ENCODE measurements around the gene KCNK4.
"Not testable (repeated sequence)": the region's sequence is repeated elsewhere in the genome, so short reads cannot be mapped to it uniquely, and the experiment has no call there.

Gene KCNK4

GRCh38 chr11:64322925-64323260, 31.8 kb downstream of the KCNK4 start:
- DNase-seq (ENCODE audit: extremely low read depth in 1 of 2, low read depth in 1 of 2), result no peak

DNA sequence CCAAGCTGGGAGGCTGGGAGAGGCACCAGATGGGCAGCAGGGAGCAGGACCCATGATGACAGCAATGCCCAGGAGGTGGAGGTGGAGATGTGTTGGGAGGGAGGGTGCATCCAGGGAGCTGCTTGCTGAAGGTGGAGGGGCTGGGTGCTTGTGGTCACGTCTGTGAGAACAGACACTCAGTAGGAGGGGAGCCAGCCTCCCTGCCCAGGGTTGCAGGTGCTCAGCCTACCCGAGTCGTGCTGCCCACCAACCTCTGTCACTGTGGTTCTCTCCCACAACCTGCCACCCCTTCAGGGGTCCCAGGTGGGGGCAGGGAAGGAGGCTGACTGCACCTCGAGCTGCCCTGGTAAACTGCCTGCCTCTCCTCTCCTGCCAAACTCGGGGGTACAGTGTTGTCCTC, 32.3 kb downstream of the KCNK4 start:
- no peak for DNase-seq (ENCODE audit: extremely low read depth in 1 of 2, low read depth in 1 of 2)

DNA sequence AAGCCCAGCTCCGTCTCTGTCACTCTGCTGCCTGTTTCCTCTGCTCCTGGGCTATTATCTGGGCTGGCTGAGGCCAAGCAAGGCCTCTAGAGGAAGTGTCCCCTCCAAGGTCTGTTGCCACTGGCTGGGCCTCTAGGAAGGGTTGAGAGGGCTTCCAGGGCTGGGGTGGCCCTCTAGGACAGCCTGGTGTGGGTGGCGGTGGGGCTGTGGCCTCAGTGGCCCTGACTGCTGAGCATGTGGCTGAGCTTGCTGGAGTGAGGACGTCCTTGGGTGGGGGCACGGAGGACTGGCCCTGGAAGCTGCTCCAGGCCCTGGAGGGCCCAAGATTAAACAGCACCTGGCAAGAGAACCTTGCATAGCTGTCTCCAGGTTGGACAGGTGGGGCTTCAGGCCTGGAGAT, 32.9 kb downstream of the KCNK4 start:
- DNase-seq (ENCODE audit: extremely low read depth in 1 of 2, low read depth in 1 of 2), result not testable (repeated sequence)

DNA sequence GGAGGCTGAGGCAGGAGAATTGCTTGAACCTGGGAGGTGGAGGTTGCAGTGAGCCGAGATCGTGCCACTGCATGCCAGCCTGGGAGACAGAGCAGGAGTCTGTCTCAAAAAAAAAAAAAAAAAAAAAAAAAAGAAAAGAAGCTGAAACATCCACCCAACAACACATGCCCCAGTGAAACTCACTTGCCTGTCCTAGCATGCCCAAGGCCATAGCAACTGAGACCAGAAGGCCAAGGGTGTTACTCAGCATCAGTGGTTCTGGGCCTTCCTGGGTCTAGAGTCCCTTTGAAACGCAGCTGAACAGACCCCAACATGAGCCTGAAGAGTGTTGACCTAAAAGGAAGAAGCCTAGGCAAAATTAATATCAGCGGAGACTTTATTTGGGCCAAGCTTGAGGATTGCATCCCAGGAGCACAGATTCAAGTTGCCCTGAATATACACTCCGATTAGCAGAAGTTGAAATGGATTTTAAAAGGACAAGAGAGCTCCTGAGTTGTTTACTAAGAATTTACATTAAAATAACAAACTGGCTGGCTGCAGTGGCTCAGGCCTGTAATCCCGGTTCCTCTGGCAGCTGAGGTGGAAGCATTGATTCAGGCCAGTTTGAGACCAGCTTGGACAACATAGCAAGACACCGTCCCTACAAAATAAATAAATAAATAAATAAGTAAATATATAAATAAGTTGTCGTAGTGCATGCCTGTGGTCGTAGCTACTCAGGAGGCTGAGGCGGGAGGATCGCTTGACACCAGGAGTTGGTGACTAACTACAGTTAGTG, 33.8 kb downstream of the KCNK4 start:
- no peak for DNase-seq (ENCODE audit: extremely low read depth in 1 of 2, low read depth in 1 of 2)

- DNase-seq (ENCODE audit: extremely low read depth in 1 of 2, low read depth in 1 of 2), result no peak
Observed at GRCh38 chr11:64327375-64327774, 36.3 kb downstream of the KCNK4 start.

DNA sequence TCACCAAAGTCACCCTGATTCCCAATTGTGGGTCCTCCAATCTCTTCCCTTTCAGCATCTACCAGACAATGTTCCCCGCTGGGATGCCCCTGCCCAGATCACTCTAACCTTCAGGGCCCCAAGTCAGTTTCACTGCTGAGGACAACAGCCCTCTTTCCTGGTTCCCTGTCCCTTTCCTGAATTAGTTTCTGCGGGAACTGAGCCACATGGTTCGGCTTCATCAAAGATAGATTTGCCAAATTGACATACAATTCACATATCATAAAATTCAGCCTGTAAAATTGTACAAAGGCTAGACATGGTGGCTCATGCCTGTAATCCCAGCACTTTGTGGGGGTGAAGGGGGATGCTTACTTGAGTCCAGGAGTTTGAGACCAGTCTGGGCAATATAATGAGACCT, 36.9 kb downstream of the KCNK4 start:
- DNase-seq (ENCODE audit: extremely low read depth in 1 of 2, low read depth in 1 of 2), result no peak

DNA sequence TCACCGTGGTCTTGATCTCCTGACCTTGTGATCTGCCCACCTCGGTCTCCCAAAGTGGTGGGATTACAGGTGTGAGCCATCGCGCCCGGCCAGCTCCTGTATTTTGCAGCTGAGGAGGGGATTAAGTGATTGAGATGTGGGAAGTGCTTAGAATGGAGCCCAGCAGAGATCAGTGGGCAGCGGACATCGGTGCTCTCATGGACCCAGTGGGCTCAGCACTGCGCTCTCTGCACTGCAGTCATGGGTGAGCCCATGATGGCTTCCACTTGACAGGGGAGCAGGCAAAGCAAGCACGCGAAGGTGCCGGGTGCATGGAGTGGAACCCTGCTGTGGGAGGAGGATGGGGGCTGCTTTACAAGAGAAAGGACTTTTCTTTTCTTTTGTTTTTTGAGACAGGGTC, 39.8 kb downstream of the KCNK4 start:
- no peak for DNase-seq (ENCODE audit: extremely low read depth in 1 of 2, low read depth in 1 of 2)

- DNase-seq (ENCODE audit: extremely low read depth in 1 of 2, low read depth in 1 of 2), result peak; percentile 69 to 86
Observed at GRCh38 chr11:64331569-64332371, 40.7 kb downstream of the KCNK4 start.

DNA sequence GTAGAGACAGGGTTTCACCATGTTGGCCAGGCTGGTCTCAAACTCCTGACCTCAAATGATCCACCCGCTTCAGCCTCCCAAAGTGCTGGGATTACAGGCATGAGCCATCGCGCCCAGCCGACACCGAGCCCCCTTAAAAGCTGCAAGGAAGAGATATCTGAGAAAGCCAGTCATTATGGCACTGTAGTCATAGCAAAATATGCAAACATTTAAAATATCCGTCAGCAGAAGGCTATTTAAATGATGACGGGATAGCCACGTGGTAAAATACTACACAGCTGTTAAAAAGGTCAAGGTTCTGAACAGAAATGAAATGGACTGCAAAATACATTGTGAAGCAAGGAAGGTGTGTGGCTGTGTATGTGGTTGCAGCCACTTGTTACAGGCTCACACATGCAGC, 42.5 kb downstream of the KCNK4 start:
- no peak for DNase-seq (ENCODE audit: extremely low read depth in 1 of 2, low read depth in 1 of 2)

DNA sequence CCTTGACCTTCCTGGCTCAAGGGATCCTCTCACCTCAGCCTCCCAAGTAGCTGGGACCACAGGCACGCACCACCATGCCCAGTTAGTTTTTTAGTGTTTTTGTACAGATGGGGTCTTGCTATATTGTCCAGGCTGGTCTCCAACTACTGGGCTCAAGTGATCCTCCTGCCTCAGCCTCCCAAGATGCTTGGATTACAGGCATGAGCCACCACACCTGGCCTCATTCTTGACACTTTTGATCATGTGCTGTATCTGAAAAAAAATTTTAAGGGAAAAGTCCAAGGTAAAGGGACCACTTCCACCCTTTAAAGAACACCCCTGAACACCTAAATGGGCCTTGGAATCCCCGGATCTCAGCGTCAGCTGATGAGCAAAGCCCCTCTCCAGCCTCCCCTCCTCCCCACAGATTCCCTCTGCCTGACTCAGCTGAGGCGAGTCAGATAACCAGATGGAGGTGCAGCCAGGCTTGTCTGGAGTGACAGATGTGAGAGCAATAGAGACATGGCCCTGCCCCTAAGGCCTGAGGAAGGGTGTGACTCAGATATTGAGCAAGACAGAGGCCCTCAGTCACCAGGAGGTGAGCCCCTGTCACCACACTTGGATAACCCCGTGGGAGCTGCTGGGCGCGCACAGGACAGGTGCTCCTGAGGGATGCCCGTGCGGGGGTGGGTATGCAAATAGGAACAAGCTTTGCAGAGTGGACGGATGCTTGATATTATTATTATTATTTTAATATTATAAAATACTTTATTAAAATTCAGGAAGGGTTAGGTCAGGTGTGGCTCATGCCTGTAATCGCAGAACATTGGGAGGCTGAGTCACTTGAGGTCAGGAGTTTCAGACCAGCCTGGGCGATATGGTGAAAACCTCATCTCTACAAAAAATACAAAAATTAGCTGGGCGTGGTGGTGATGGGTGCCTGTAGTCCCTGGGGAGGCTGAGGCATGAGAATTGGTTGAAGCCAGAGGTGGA, 43.9 kb downstream of the KCNK4 start:
- DNase-seq (ENCODE audit: extremely low read depth in 1 of 2, low read depth in 1 of 2), result peak; percentile 51 to 75

DNA sequence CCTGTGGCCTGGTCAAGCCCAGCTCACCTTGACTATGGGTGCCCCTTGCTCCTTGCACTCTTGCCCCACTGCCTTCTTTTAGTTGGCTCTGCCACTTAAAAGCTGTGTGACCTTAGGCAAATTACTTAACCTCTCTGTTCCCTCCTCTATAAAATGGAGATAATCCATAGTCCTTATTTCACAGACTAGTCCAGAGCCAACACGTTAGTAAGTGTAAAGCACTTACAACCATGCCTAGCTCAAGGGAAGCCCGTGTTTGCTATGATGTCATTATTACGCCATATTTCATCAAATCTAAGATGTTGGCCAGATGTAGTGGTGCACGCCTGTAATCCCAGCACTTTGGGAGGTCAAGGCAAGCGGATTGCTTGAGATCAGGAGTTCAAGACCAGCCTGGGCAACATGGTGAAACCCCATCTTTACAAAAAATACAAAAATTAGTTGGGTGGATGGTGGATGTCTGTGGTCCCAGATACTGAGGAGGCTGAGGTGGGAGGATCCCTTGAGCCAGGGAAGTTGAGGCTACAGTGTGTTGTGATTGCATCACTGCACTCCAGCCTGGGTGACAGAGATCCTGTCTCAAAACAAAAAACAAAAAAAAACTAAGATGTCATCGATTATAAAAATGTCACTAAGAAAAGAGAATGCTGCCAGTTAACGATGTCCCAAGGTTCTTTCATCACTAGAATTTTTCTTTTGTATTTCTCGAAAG, 46.6 kb downstream of the KCNK4 start:
- DNase-seq (ENCODE audit: extremely low read depth in 1 of 2, low read depth in 1 of 2), result no peak

- DNase-seq (ENCODE audit: extremely low read depth in 1 of 2, low read depth in 1 of 2), result no peak
Observed at GRCh38 chr11:64338716-64339115, 47.6 kb downstream of the KCNK4 start.

DNA sequence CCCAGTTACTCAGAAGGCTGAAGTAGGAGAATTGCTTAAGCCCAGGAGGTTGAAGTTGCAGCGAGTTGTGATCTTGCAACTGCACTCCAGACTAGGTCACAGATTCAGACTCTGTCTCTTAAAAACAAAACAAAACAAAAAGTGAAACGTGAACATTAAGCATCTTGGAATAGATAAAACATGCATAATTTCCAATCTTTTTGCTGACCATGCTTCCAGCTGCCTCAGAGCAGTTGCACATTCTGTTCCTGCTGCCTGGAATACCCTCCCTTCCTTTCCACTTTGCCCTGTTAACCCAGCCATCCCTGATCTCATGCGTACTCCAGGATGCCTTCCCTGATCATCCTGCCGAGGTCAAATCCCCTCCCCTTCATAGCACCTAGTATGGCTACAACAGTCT, 48.2 kb downstream of the KCNK4 start:
- DNase-seq (ENCODE audit: extremely low read depth in 1 of 2, low read depth in 1 of 2), result no peak

DNA sequence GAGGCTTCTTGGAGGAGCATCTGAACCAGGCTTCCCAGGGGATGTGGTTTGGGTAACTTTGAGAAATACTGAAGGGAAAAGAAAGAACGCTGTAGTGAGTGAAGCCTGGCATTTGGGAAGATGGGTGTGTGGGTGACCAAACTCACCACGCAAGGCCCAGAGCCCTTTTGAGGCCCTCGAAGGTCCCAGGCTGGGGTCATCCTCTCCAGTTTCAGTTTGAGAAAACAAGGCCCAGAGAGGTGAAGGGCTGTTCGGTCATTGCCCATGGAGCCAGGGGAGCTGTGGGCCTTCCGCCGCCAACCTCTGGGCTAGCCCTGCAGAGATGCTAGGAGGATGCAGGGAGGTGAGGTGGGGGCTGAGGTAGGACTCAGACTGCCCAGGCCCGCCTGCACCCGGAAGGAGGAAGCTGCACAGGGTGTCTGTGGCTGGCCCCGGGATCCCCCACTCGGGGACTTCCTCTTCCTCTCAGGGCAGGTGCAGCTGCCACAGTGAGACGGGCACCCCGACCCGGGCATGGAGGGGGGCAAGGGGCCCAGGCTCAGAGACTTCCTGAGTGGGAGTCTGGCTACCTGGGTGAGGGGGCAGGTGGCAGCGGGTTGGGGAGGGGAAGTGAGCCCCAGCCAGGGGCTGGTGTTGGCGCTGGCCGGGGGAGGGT, 48.8 kb downstream of the KCNK4 start, which contains the start of gene CCDC88B:
Gene CCDC88B (plus strand): TSS at position 451 of the 655 bp plus-strand sequence. CDS start 63 bp downstream, at position 514.
- peak; percentile 73 to 82 for DNase-seq (ENCODE audit: extremely low read depth in 1 of 2, low read depth in 1 of 2)

DNA sequence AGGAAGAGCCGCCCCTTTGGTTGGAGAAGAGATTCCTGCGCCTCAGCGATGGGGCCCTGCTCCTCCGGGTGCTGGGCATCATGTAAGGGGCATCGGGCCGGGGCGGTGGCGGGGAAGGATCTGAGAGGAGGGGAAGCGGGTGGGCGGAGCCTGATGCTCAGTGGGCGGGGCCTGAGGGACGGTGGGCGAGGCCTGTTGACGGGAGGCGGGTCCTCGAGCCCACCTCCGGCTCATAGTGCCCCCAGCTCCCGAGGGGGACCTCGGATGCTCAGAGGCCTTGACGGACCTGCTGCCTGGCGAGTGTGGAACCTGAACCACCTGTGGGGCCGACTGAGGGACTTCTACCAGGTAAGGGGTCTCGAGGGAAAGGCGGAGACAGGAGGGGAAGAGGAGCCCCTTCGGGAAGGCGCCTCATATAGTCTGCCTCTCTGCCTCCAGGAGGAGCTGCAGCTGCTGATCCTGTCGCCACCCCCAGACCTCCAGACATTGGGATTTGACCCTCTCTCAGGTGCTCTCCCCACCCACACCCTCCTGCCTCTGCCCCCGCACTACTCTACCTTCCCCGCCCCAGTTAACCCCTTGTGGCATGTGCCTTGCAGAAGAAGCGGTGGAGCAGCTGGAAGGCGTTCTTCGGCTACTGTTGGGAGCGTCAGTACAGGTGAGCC, 49.7 kb downstream of the KCNK4 start:
- DNase-seq (ENCODE audit: extremely low read depth in 1 of 2, low read depth in 1 of 2), result peak; percentile 61 to 73

GRCh38 chr11:64341429-64341828, 50.3 kb downstream of the KCNK4 start:
- DNase-seq (ENCODE audit: extremely low read depth in 1 of 2, low read depth in 1 of 2), result no peak

GRCh38 chr11:64341851-64342791, 51.0 kb downstream of the KCNK4 start:
- peak; percentile 81 to 84 for DNase-seq (ENCODE audit: extremely low read depth in 1 of 2, low read depth in 1 of 2)
